Left lung (tissue), 10 donors: Measurements from ENCODE around the gene KLKB1. TPM values are rescaled to one million over a fixed set of nuclear protein-coding genes. Genes with fewer than 3 reads are reported as not detected.

ENCODE experiments used
- ATAC-seq: fragments of 200-7000 bp; cut with Tn5 transposase; one replicate; pipeline ENCODE4 v1.9.1; 2020; ENCODE audit warnings: moderate library complexity
- DNase-seq, 4 donors: peaks; one replicate each; pipeline ENCODE4 v3.0.0-alpha.2; 2013 to 2020
- H3K27ac ChIP-seq, 2 donors: fragments of 200-600 bp; sonication (generic) in 1 of 2; one replicate each; pipeline versions ENCODE4 v1.5.0 to v1.8.0; 2020 to 2021
- H3K27me3 ChIP-seq, 2 donors: fragments of 200-600 bp; sonication (generic) in 1 of 2; one replicate each; pipeline versions ENCODE4 v1.5.0 to v1.8.0; 2020 to 2021
- H3K36me3 ChIP-seq, 2 donors: fragments of 200-600 bp; sonication (generic) in 1 of 2; one replicate each; pipeline versions ENCODE4 v1.5.0 to v1.8.0; 2020 to 2021
- H3K4me1 ChIP-seq, 2 donors: fragments of 200-600 bp; one replicate each; pipeline ENCODE4 v1.8.0; 2021
- H3K4me3 ChIP-seq, 2 donors: fragments of 200-600 bp; sonication (generic) in 1 of 2; one replicate each; pipeline versions ENCODE4 v1.5.0 to v1.8.0; 2020 to 2021; ENCODE audit warnings: mild to moderate bottlenecking in 1 of 2
- H3K9me3 ChIP-seq, 2 donors: fragments of 200-600 bp; sonication (generic) in 1 of 2; one replicate each; pipeline versions ENCODE4 v1.5.0 to v1.8.0; 2020 to 2021
- intact Hi-C, 2 donors: fragments of 100-400 bp; cut with DNase I; formaldehyde crosslinking; loops; one replicate each; pipeline versions ENCODE4 v1.11.2 to v1.14.2; 2022
- polyA plus RNA-seq, 6 donors: library from polyadenylated mRNA; unstranded; fragments of 120-200 nt; gene quantifications; one replicate each; pipeline ENCODE4 v1.2.1, GENCODE V29; 2013; ENCODE audit not compliant: insufficient read length in 6 of 6
- total RNA-seq, 2 donors: library from RNA; stranded (reverse); fragmentation: NEBNext Ultra II Directional; extraction: Animal tissue kit (Norgen Biotek cat#: 25700); gene quantifications; one replicate each; pipeline ENCODE4 v1.2.1, GENCODE V29; 2021
- TF ChIP-seq, protein P1 (sequence below), 2 donors: fragments of 200-600 bp; sonication (generic) in 1 of 2; IDR thresholded peaks; one replicate each; pipeline versions ENCODE4 v1.5.0 to v1.8.0; 2021; ENCODE audit warnings: antibody characterized with exemption in 2 of 2
- donor health status: DM: no; HTN: yes; CAD: no.
- donor health status: DM: no; HTN: no; CAD: no.

Gene KLKB1
- total and polyA plus RNA-seq, 8 donors: 0.15 to 3.1 (median 1.2) TPM

DNA sequence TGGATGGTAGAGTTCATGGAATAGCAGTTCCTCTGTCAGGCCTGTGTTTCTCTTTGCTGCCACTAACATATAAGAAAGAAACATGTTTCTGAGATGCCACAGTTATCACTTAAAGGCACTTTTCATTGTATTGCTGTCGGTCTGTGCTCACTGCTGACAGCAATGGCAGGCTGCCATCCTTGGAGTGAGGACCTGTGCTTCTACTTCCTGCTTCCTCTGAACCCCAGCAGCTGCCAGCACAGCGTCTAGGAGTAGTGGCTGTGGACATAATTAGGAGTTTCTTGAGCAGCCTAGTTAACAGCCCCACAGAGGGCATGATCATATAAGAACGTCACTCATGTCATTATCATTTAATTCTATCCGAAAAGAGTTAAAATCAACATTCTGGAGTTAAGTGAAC lies 69.2 kb downstream of the KLKB1 start:
- DNase-seq: no peak
- TF ChIP-seq, protein P1, sequence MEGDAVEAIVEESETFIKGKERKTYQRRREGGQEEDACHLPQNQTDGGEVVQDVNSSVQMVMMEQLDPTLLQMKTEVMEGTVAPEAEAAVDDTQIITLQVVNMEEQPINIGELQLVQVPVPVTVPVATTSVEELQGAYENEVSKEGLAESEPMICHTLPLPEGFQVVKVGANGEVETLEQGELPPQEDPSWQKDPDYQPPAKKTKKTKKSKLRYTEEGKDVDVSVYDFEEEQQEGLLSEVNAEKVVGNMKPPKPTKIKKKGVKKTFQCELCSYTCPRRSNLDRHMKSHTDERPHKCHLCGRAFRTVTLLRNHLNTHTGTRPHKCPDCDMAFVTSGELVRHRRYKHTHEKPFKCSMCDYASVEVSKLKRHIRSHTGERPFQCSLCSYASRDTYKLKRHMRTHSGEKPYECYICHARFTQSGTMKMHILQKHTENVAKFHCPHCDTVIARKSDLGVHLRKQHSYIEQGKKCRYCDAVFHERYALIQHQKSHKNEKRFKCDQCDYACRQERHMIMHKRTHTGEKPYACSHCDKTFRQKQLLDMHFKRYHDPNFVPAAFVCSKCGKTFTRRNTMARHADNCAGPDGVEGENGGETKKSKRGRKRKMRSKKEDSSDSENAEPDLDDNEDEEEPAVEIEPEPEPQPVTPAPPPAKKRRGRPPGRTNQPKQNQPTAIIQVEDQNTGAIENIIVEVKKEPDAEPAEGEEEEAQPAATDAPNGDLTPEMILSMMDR (IDR thresholded peaks at IDR 0.05): no peak
- H3K4me1 ChIP-seq: no peaks in the 10 kb centered on the region
- no peaks in the 10 kb centered on the region for H3K9me3 ChIP-seq
- H3K27me3 ChIP-seq: peaks cover 14 to 29% of the 10 kb centered on the region in 2 donors
- no peak overlapping the region for H3K4me3 ChIP-seq
- H3K27ac ChIP-seq: no peak overlapping the region
- intact Hi-C loops: loop anchor here (5.0 to 10.0 kb wide), 2 partner anchors 278 to 291 kb away; no protein-coding TSS in a partner anchor
- ATAC-seq: no peak
- no peaks in the 10 kb centered on the region for H3K36me3 ChIP-seq

DNA sequence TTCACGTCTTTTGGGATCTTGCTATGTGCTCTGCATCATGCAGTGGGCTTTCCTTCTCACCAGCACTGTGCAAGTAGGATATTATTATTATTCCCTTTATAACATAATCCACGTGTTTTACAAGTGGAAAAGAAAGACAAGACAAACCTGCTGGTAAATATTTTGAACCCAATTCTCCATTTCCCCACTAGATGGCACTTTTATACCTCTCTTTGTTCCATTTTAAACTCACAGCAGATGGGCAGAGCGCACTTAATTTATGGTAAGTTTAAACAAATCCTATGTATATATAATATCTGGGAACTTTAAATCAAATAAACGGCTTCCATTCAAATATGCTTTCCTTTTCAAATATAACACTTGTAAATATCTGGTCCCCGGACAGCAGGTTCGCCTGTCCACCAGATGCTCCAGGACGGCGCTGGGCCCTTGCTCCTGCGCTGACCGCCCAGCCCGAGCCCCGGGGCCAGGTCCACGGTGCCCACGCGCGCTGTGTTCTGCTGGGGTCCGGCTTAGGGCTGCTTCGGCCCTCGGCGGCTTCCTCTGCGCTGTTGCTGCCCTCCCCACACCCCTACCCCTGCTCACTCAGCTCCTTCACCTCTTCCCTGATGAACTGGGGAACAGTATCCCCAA lies 69.8 kb downstream of the KLKB1 start:
- H3K4me1 ChIP-seq: no peaks in the 10 kb centered on the region
- no peak overlapping the region for H3K27ac ChIP-seq
- TF ChIP-seq, protein P1 (IDR thresholded peaks at IDR 0.05): peak; percentile 45 to 65
- intact Hi-C loops: loop anchor here (5.0 to 10.0 kb wide), 2 partner anchors 278 to 290 kb away; no protein-coding TSS in a partner anchor
- peak; percentile 73 for ATAC-seq
- no peak overlapping the region for H3K4me3 ChIP-seq
- no peaks in the 10 kb centered on the region for H3K36me3 ChIP-seq
- peaks cover 14 to 29% of the 10 kb centered on the region in 2 donors for H3K27me3 ChIP-seq
- peak in 2 of 4 donors; percentile 54 to 70 for DNase-seq
- no peaks in the 10 kb centered on the region for H3K9me3 ChIP-seq

DNA sequence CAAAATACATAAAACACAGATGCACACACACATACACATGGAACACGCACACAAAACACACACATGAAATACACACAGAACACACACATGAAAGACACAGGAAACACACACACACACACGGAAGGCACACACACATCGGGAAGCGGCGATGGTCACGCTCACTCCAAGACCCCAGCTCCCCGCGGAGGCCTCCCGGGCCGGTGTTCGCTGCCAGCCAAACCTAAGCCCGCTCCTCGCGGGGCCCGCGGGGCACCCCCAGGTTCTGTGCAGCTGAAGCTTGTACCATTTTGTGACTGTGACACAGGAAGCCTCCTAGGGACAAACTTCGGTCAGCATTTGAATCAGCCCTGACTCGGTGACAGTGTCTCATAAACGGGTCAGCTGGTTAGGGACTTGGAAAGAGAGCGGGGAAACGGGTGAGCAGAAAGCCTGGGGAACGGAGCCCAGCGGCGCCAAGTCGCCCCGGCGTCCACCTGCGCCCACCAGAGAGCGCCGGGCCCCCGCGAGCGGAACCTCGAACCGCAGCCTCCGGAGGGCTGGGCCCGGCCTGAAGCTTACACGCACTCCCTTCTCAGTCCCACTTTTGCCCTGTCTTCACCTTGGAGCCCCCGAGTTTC lies 70.8 kb downstream of the KLKB1 start:
- DNase-seq: peak in 1 of 4 donors; percentile 82

DNA sequence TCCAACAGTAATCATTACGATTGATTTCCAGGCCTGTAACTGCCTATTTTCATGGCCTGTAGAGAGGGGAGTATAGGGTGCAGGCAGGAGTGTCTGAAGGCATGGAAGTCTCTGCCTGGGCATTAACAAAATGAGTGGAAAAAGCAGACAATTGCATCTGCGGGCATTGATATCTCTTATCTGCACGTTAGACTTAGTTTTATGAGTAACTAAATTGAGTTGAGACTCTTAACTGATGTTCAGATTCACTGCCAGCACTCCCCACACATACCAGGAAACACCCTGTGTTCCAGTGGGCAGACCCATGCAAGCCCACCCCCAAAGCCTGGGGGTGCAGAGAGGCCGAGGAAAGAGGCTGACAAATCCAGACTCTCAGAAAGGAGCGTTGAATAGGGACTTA lies 72.0 kb downstream of the KLKB1 start:
- Histone ChIP-seq H3K27ac (no peak overlapping the region), H3K27me3 (peaks cover 14 to 29% of the 10 kb centered on the region in 2 donors), H3K4me1 (no peaks in the 10 kb centered on the region), H3K36me3 (no peaks in the 10 kb centered on the region), H3K9me3 (no peaks in the 10 kb centered on the region), H3K4me3 (no peak overlapping the region)
- no peak for ATAC-seq
- TF ChIP-seq, protein P1 (IDR thresholded peaks at IDR 0.05): no peak
- no peak for DNase-seq
- intact Hi-C loops: loop anchor here (5.0 to 10.0 kb wide), 2 partner anchors 276 to 288 kb away; no protein-coding TSS in a partner anchor

More for the DNA sequence above, 70.8 kb downstream of the KLKB1 start:
- Histone ChIP-seq H3K36me3 (no peaks in the 10 kb centered on the region), H3K27me3 (peaks cover 14 to 29% of the 10 kb centered on the region in 2 donors), H3K27ac (no peak overlapping the region), H3K4me3 (no peak overlapping the region), H3K9me3 (no peaks in the 10 kb centered on the region), H3K4me1 (no peaks in the 10 kb centered on the region)
- TF ChIP-seq, protein P1 (IDR thresholded peaks at IDR 0.05): no peak
- intact Hi-C loops: loop anchor here (5.0 to 10.0 kb wide), 2 partner anchors 277 to 289 kb away; no protein-coding TSS in a partner anchor
- no peak for ATAC-seq

DNA sequence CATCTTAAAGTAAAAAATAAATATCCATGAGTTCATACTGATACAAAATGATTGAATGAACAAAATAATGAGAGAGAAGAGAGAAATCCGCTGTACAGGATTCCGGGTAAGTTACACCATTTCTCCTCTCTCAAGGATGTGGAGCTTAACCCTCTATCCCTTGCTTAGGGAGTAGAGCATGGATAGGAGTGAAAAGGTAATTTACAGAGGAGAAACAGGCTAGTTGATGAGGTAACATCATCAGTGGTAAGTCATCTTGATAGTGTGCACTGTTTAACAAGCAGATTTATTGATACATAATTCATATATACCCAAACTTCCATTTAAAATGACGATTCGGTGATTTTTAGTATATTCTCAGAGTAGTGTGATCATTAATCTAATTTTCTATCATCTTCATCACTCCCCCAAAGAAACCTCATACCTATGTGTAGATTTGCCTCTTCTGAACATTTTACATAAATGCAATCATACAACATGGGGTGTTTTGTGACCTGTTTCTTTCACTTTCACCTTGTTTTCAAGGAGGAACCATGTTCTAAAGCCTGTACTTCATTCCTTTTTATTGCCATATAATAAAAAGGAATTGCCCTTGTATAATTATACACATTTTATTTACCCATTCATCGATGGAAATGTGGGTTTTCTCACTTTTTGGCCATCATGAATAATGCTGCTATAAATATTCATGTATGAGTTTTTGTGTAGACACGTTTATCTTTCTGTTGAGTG lies 73.5 kb downstream of the KLKB1 start:
- Histone ChIP-seq H3K36me3 (no peaks in the 10 kb centered on the region), H3K27me3 (peaks cover 14 to 35% of the 10 kb centered on the region in 2 donors), H3K9me3 (no peaks in the 10 kb centered on the region), H3K27ac (no peak overlapping the region), H3K4me1 (no peaks in the 10 kb centered on the region), H3K4me3 (no peak overlapping the region)
- ATAC-seq: no peak
- no peak for DNase-seq
- TF ChIP-seq, protein P1 (IDR thresholded peaks at IDR 0.05): no peak
- intact Hi-C loops: no loop called here
